GM18873 (cell line): Measurements from ENCODE around the gene ELMOD1.
A peak's percentile ranks its signal among the peaks of the same experiment; 100 is the strongest.
"Not testable (repeated sequence)": the region's sequence is repeated elsewhere in the genome, so short reads cannot be mapped to it uniquely, and the experiment has no call there.

Experiments
- ATAC-seq: cut with Tn5 transposase; IDR thresholded peaks from one replicate; pipeline ENCODE4 v1.9.1; 2021; ENCODE audit warnings: mild to moderate bottlenecking, moderate library complexity, moderate number of reproducible peaks; ENCODE audit not compliant: unreplicated experiment, low FRiP score

ELMOD1 gene

GRCh38 chr11:107590460-107591377 is at the start of gene ELMOD1:
Gene ELMOD1, plus strand, starts transcription at chr11:107591147. Its CDS starts 27,043 bp downstream, at chr11:107618190.
- ATAC-seq = peak; percentile 42

- ATAC-seq = no peak
These were observed 45.8 kb upstream of the ELMOD1 start for GRCh38 chr11:107545101-107545514.

GRCh38 chr11:107547961-107548360 is 43.0 kb upstream of the ELMOD1 start:
- ATAC-seq = no peak

GRCh38 chr11:107549253-107549953 is 41.5 kb upstream of the ELMOD1 start:
- no peak for ATAC-seq

- ATAC-seq = no peak
These were observed 41.0 kb upstream of the ELMOD1 start for GRCh38 chr11:107549954-107550285.

GRCh38 chr11:107550304-107550703 is 40.6 kb upstream of the ELMOD1 start:
- ATAC-seq = no peak

GRCh38 chr11:107561688-107562087 is 29.3 kb upstream of the ELMOD1 start:
- no peak for ATAC-seq

GRCh38 chr11:107562647-107563208 is 28.2 kb upstream of the ELMOD1 start:
- no peak for ATAC-seq

GRCh38 chr11:107563702-107564101 is 27.2 kb upstream of the ELMOD1 start:
- no peak for ATAC-seq

GRCh38 chr11:107564877-107565218 is 26.1 kb upstream of the ELMOD1 start:
- no peak for ATAC-seq

- ATAC-seq = peak; percentile 75
These were observed 25.6 kb upstream of the ELMOD1 start, which contains the start of gene ALKBH8 for GRCh38 chr11:107565219-107565937. Gene ALKBH8, minus strand, starts transcription at chr11:107565735. Its CDS starts 4,842 bp downstream, at chr11:107560893.

- not testable (repeated sequence) for ATAC-seq
These were observed 24.9 kb upstream of the ELMOD1 start for GRCh38 chr11:107565955-107566501.

- no peak for ATAC-seq
These were observed 24.4 kb upstream of the ELMOD1 start for GRCh38 chr11:107566569-107566968.

- no peak for ATAC-seq
These were observed 23.1 kb upstream of the ELMOD1 start for GRCh38 chr11:107567739-107568335.

- no peak for ATAC-seq
These were observed 20.9 kb upstream of the ELMOD1 start for GRCh38 chr11:107570015-107570414.

- no peak for ATAC-seq
These were observed 17.5 kb upstream of the ELMOD1 start for GRCh38 chr11:107573438-107573837.

- not testable (repeated sequence) for ATAC-seq
These were observed 14.2 kb upstream of the ELMOD1 start for GRCh38 chr11:107576497-107577345.

- no peak for ATAC-seq
These were observed 13.6 kb upstream of the ELMOD1 start for GRCh38 chr11:107577346-107577711.

- not testable (repeated sequence) for ATAC-seq
These were observed 11.8 kb upstream of the ELMOD1 start for GRCh38 chr11:107579169-107579568.
